TTC549 (cell line): ENCODE measurements around the gene KLK11.
"Not testable (repeated sequence)": the region's sequence is repeated elsewhere in the genome, so short reads cannot be mapped to it uniquely, and the experiment has no call there.

Source experiments
- FAIRE-seq: peaks from 2 replicates; lab custom pipeline; 2012; peaks lifted over from hg19 to GRCh38; lab: Jason Lieb, UNC

The KLK11 gene

DNA sequence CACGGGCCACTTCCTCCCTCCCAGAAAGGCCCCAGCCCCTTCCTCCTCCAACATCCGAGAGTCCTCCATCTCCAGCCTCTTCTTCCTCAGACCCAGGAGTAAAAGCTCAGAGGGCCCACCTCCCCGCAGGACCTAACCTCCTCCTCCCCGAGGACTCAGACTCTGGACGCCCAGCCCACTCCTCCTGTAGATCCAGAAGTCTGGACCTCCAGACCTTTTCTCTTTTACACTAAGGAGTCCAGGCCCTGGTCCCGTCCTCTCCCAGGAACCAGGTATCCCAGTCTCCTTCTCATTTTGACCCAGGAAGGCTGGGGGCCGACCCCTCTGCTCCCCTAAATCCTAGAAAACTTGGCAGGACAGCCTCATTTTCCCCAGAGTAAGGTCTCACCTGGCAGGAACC lies 23.1 kb downstream of the KLK11 start:
- FAIRE-seq: no peak

DNA sequence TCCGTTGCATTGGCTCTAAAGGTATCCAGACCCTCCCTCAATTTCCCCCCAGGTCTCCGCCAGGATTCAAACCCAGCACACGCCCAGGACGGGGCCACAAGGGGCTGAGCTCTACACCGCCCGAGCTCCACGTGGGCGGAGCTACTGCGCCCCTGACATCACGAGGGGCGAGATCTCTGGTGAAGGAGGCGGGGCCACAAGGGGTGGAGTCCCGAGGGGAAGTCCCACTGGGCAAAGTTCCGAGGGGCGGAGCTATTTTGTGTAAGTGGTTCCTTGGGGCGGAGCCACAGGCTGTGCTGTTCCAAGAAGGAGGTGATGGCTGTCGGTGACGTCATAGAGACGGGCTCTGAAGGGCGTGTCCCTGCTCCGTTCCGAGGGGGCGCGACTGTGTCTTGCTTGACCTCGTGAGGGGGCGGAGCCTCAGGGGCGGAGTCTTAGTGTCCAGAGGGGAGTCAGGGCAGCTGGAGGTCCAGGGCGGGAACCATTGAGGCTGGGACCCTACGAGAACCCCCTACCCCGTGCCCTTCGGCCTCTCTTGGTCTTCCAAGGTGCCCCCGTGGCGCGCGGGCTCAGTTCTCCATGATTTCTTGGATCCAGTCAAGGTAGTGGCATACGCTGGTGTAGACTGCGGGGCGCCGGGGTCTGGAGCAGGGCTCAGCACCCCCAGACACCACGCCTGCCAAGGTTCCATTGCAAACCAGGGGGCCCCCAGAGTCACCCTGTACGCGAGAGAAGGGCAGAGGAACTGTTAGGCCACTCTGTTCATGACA lies 23.7 kb downstream of the KLK11 start:
- peak; percentile 13 for FAIRE-seq

DNA sequence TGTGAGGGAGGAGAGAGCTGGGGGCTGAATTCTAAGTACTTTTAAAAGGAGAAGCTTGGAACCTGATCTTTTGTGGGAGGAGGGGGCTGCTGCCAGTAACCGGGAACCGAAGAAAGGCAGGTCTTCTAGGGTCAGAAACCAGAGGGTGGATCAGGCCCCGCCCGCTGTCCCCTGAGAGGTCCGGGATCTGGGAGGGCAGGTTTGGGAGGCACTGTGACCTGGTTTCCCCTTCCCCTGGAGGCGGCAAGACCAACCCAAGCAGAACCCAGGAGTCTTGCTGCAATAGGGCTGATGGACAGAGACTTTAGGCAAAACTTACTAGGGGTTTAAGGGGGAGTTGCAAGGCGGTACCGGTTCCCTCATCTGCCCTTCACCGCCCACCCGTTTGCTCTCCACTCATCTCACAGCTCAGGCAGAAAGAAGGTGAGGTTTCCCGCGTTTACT lies 24.3 kb downstream of the KLK11 start:
- no peak for FAIRE-seq

- no peak for FAIRE-seq
Measured at GRCh38 chr19:51001515-51001914, 24.9 kb downstream of the KLK11 start, which contains the start of gene KLK8. TSS of gene KLK8 (minus strand) at chr19:51001604. CDS start at chr19:51001167, 437 bp downstream.

DNA sequence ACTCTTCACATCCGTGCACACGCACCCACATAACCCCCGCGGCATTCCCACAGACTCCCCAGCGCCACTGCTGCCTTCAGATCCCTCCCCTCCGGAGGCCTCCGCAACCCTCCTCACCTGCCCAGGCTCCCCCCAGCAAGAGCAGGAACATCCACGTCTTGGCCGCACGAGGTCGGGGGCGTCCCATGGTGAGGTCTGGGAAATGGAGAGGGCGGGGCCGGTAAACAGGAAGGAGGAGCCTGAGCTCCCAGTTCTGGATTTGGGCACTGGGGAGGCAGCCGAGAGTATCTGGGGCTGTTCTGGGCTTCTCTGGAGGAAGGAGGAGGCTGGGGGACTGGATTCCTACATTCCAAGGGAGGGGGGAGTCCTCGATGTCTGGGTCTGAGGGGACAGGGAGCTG lies 25.4 kb downstream of the KLK11 start:
- FAIRE-seq: no peak

DNA sequence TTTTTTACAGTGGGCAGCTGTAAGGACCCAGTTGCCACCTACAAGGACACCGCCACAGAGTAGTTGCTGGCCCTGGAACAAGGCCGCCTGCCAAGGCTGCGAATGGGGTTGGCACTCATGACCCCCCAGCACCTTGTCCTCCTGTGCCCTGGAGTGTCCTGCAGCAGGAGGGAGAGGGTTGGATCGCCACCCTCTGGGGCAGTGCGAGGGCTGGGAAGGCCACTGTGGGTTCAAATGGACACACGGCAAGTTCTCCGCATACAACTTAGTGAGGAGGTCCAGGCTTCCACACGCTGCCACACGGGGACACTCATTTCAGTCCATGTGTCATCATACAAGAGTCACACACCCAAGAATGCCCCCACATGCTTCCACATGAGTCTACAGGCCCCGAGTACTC lies 26.0 kb downstream of the KLK11 start:
- FAIRE-seq: no peak

DNA sequence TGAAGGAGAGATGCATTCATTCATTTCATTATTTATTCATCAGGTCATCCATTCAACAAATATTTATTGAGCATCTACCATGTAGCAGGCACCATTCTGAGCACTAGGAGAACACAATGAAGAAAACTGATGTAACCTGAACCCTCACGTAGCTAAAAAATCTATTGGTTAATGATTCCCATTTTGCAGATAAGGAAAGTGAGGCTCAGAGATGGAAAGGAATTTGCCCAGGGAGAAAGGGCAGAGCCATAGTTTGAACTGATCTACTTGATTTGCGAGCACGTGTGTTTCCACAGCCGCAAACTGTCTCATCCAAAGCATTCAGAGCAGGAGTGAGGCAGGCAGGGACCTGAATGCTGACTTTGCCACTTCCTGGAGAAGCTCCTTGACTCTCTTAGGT lies 27.7 kb downstream of the KLK11 start:
- no peak for FAIRE-seq

DNA sequence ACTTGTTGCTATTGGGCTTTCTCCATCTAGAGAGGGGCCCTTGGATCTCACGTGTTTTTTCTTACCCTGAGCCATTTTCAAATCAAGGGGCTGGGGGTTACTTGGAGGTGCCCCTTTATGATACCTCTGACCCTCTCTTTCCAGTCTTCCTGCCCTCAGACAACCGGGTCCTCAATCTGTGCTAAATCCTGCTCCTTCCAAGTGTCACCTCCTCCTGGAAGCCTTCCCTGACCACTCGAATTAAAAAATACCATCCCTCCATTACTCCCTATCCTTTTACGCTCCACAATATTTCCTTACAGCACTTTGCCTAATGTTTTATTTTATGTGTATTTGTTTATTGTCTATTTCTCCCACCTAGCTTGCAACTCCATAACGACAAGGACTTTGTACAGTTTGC lies 28.4 kb downstream of the KLK11 start:
- FAIRE-seq: no peak

GRCh38 chr19:50994129-50994528 lies 32.3 kb downstream of the KLK11 start:
- FAIRE-seq: no peak

- FAIRE-seq: no peak
Measured at GRCh38 chr19:50992666-50993035, 33.8 kb downstream of the KLK11 start.

- not testable (repeated sequence) for FAIRE-seq
Measured at GRCh38 chr19:50984416-50984815, 42.0 kb downstream of the KLK11 start.

GRCh38 chr19:50983625-50984292 lies 42.7 kb downstream of the KLK11 start, which contains the start of gene KLK7:
TSS of gene KLK7 (minus strand) at chr19:50983917. CDS start at chr19:50982399, 1,518 bp downstream.
- no peak for FAIRE-seq

GRCh38 chr19:50982186-50982585 lies 44.2 kb downstream of the KLK11 start:
- FAIRE-seq: no peak

- no peak for FAIRE-seq
Measured at GRCh38 chr19:50981587-50982146, 44.7 kb downstream of the KLK11 start.

DNA sequence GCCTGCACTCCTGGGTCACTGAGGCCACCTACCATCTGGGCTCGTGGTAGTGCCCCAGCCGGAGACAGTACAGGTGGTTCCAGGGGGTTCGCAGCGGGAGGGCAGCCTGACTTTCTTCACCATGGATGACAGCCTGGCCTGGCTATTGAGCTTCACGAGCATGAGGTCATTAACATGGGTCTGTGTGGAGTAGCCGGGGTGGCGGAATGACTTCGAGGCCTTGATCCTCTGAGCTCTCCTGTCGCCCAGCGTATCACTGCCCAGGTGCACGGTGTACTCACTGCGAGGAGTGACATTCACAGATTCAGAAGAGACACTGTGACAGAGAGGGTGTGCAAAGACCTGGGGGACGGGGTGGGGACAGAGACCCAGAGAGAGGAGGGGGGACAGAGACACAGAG lies 46.2 kb downstream of the KLK11 start:
- FAIRE-seq: no peak

DNA sequence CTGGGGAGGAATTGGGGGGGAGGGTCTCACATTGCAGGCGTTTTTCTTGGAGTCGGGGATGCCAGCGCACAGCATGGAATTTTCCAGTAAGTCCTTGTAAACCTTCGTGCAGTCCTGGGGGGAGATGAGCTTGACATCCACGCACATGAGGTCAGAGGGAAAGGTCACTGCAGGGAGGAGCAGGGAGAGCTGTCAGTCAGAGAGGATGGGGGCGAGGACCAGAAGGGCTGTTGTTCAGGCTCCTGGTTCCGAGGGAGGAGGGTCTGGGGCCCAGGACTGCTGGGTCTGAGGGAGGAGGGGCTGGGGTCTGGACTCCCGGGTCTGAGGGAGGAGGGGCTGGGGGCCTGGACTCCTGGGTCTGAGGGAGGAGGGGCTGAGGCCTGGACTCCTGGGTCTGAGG lies 46.7 kb downstream of the KLK11 start:
- FAIRE-seq: no peak

GRCh38 chr19:50978772-50979390 lies 47.5 kb downstream of the KLK11 start:
- no peak for FAIRE-seq

GRCh38 chr19:50977626-50978025 lies 48.8 kb downstream of the KLK11 start:
- FAIRE-seq: no peak

DNA sequence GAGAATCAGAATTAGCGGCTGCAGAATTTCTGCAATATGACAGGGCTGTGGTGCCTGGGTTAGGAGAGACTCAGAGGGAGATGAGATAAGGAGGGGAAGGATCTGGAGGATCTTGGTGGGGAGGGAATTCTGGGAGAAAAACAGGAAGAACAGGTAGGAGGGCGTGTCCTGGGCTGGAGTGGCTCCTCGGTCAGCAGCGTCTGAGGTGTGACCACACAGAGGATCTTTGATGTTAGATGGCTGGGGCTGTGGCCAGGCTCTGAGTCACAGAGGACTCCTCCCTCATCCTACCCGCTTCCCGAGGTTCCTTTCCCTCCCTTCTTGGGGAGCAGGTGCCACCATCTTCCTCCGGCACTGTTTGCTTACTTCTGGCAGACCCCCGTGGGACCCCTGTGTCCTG lies 50.6 kb downstream of the KLK11 start:
- no peak for FAIRE-seq

DNA sequence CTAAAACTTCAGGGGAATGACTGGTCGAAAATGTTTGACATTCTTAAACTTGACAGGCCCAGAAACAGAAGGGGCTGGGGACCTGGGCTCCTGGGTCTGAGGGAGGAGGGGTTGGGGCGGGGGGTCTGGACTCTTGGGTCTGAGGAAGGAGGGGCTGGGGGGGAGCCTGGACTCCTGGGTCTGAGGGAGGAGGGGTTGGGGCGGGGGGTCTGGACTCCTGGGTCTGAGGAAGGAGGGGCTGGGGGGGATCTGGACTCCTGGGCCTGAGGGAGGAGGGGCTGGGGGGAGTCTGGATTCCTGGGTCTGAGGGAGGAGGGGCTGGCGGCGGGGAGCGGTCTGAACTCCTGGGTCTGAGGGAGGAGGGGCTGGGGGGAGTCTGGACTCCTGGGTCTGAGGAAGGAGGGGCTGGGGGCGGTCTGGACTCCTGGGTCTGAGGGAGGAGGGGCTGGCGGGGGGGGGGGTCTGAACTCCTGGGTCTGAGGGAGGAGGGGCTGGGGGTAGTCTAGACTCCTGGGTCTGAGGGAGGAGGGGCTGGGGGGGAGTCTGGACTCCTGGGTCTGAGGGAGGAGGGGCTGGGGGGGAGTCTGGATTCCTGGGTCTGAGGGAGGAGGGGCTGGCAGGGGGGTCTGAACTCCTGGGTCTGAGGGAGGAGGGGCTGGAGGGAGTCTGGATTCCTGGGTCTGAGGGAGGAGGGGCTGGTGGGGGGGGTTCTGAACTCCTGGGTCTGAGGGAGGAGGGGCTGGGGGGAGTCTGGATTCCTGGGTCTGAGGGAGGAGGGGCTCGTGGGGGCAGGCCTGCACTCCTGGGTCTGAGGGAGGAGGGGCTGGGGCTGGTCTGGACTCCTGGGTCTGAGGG lies 51.5 kb downstream of the KLK11 start:
- FAIRE-seq: no peak

DNA sequence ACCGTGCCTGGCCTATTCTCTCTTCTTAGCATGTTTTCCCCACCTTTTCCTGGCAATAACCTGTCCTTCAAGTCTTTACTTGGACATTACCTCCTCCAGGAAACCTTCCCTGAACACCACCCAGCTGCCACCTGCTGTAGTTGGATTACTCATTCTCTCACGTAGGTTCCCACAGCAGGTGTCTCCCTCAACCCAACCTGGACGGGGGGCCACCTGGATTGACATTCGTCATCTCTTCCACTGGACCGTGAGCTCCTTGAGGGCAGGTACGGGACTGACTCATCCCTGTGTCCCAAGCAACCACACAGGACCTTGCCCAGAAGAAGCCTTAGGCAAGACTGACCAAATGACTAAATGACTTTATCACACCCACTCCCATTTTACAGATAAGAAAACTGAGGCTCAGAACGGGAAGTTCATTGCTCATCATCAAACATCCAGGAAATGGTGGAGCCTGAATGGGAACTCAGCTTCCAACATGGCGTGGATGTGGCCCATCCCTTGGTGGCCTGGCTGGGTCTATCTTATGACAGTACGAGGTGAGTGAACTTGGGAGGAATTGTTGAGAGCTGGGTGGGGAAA lies 53.5 kb downstream of the KLK11 start:
- no peak for FAIRE-seq
